Psoas muscle (tissue), 8 donors: Measurements from ENCODE around the gene COPS9. TPM values are rescaled to one million over a fixed set of nuclear protein-coding genes. Genes with fewer than 3 reads are reported as not detected.

Experiments used
- ATAC-seq, 4 donors: fragments of 200-7000 bp; cut with Tn5 transposase; one replicate each; pipeline ENCODE4 v1.9.1; 2020; ENCODE audit warnings: moderate library complexity in 3 of 4, mild to moderate bottlenecking in 2 of 4
- DNase-seq, 2 donors: peaks; one replicate each; pipeline ENCODE4 v3.0.0-alpha.2; 2020
- H3K27ac ChIP-seq: fragments of 200-600 bp; one replicate; pipeline ENCODE4 v1.8.0; 2022
- H3K27me3 ChIP-seq, 3 donors: fragments of 200-600 bp in 1 of 3; one replicate each; pipeline versions ENCODE4 v1.6.1 to v1.8.0; 2013 to 2022; ENCODE audit warnings: low read length in 2 of 3, mild to moderate bottlenecking in 2 of 3, moderate library complexity in 1 of 3; ENCODE audit not compliant: insufficient read depth in 3 of 3
- H3K36me3 ChIP-seq, 2 donors: fragments of 200-600 bp in 1 of 2; one replicate each; pipeline versions ENCODE4 v1.6.1 to v1.8.0; 2013 to 2022; ENCODE audit warnings: low read depth in 1 of 2, mild to moderate bottlenecking in 1 of 2, moderate library complexity in 1 of 2; ENCODE audit not compliant: insufficient read depth in 1 of 2
- H3K4me1 ChIP-seq: fragments of 200-600 bp; one replicate; pipeline ENCODE4 v1.8.0; 2022
- H3K4me3 ChIP-seq: fragments of 200-600 bp; one replicate; pipeline ENCODE4 v1.8.0; 2022; ENCODE audit warnings: mild to moderate bottlenecking
- H3K9me3 ChIP-seq: fragments of 200-600 bp; one replicate; pipeline ENCODE4 v1.8.0; 2022
- CTCF ChIP-seq: fragments of 200-600 bp; IDR thresholded peaks from one replicate; pipeline ENCODE4 v1.8.0; 2022; ENCODE audit warnings: antibody characterized with exemption
- WGBS, 3 donors: extraction: QIAGEN DNeasy Blood & Tissue Kit; methylation state at CpG; one replicate each; pipeline versions ENCODE4 v1.1.6 to v1.1.7; 2013; 5-methylcytosine and 5-hydroxymethylcytosine counted together
- intact Hi-C, 2 donors: fragments of 100-400 bp; cut with DNase I; formaldehyde crosslinking; loops; one replicate each; pipeline versions ENCODE4 v1.11.0 to v1.14.2; 2022
- polyA plus RNA-seq, 3 donors: library from polyadenylated mRNA; stranded (reverse); fragments of 200-250 nt; gene quantifications; one replicate each; pipeline ENCODE4 v1.2.3, GENCODE V29; 2013
- total RNA-seq, 4 donors: library from RNA; stranded (reverse); fragmentation: NEBNext Ultra II Directional in 2 of 4; extraction: Animal tissue kit (Norgen Biotek cat#: 25700) in 2 of 4; gene quantifications; one replicate each; pipeline versions ENCODE4 v1.2.1 to v1.2.4, GENCODE V29; 2021 to 2023
- donor health status: healthy with polysubstance abuse.
- donor health status: DM: no; HTN: no; CAD: no; lungs with moderate emphysema.
- donor health status: Bipolar disorder and iron deficiency.
- donor health status: healthy.
- donor health status: DM: yes; HTN: yes; CAD: no.
- donor health status: DM: no; HTN: no; CAD: no.
- donor health status: DM: no; HTN: no; CAD: no.
- donor health status: DM: yes; HTN: yes; CAD: no.

The COPS9 gene
- total and polyA plus RNA-seq, 7 donors = 136 to 597 (median 214) TPM

- DNase-seq (peak in 1 of 2 donors; percentile 38), ATAC-seq (no peak)
- H3K9me3 ChIP-seq = no peaks in the 10 kb centered on the region
- intact Hi-C loops = loop anchor here in 1 of 2 donors (10.0 kb wide), 1 partner anchor 196 kb away; no protein-coding TSS in a partner anchor
- H3K4me1 ChIP-seq = peaks cover 26% of the 10 kb centered on the region
- H3K27ac ChIP-seq = no peak overlapping the region
- 86 to 97% (median 94%) methylated on average over 16 of the region's 16 CpGs for WGBS, 3 donors
- H3K27me3 ChIP-seq = no peaks in the 10 kb centered on the region
- H3K4me3 ChIP-seq = no peak overlapping the region
- H3K36me3 ChIP-seq = peaks cover 7 to 59% of the 10 kb centered on the region in 2 donors
- no peak for TF ChIP-seq CTCF
Measured at GRCh38 chr2:240131296-240131695, 4.8 kb downstream of the COPS9 start.

GRCh38 chr2:240130393-240131195 lies 5.5 kb downstream of the COPS9 start:
- Histone ChIP-seq H3K36me3 (peaks cover 7 to 66% of the 10 kb centered on the region in 2 donors), H3K27ac (no peak overlapping the region), H3K9me3 (no peaks in the 10 kb centered on the region), H3K4me3 (no peak overlapping the region), H3K27me3 (no peaks in the 10 kb centered on the region), H3K4me1 (peaks cover 26% of the 10 kb centered on the region)
- intact Hi-C loops = loop anchor here in 1 of 2 donors (10.0 kb wide), 1 partner anchor 196 kb away; no protein-coding TSS in a partner anchor
- TF ChIP-seq CTCF = no peak
- ATAC-seq = no peak
- WGBS, 3 donors = 85 to 90% (median 90%) methylated on average over 23 of the region's 23 CpGs
- peak in 1 of 2 donors; percentile 18 for DNase-seq

- TF ChIP-seq CTCF = no peak
- 93 to 96% (median 95%) methylated on average over 22 of the region's 22 CpGs for WGBS, 3 donors
- no peaks in the 10 kb centered on the region for H3K27me3 ChIP-seq
- intact Hi-C loops = loop anchor here in 1 of 2 donors (10.0 kb wide), 1 partner anchor 195 kb away; no protein-coding TSS in a partner anchor
- no peak for ATAC-seq
- peaks cover 19% of the 10 kb centered on the region for H3K4me1 ChIP-seq
- peak in 1 of 2 donors; percentile 36 for DNase-seq
- no peak overlapping the region for H3K4me3 ChIP-seq
- peak overlapping the region; percentile 82 for H3K27ac ChIP-seq
- H3K36me3 ChIP-seq = peaks cover 7 to 67% of the 10 kb centered on the region in 2 donors
- no peaks in the 10 kb centered on the region for H3K9me3 ChIP-seq
Measured at GRCh38 chr2:240129731-240130392, 6.2 kb downstream of the COPS9 start.

GRCh38 chr2:240129311-240129710 lies 6.8 kb downstream of the COPS9 start:
- DNase-seq (no peak), ATAC-seq (no peak)
- H3K4me3 ChIP-seq = no peak overlapping the region
- no peaks in the 10 kb centered on the region for H3K9me3 ChIP-seq
- H3K4me1 ChIP-seq = peaks cover 15% of the 10 kb centered on the region
- H3K27ac ChIP-seq = peak overlapping the region; percentile 82
- WGBS, 3 donors = 84 to 92% (median 85%) methylated on average over 7 of the region's 7 CpGs
- intact Hi-C loops = no loop called here
- H3K27me3 ChIP-seq = no peaks in the 10 kb centered on the region
- peaks cover 7 to 67% of the 10 kb centered on the region in 2 donors for H3K36me3 ChIP-seq
- TF ChIP-seq CTCF = no peak
